HG03378 (cell line): ENCODE results near the gene RASEF.

ENCODE experiments used
- ATAC-seq: cut with Tn5 transposase; IDR thresholded peaks from one replicate; pipeline ENCODE4 v1.9.1; 2021; ENCODE audit warnings: mild to moderate bottlenecking, moderate library complexity; ENCODE audit not compliant: unreplicated experiment

RASEF gene

GRCh38 chr9:83059417-83059816, 3.5 kb downstream of the RASEF start:
- ATAC-seq: no peak

- no peak for ATAC-seq
Measured at GRCh38 chr9:83056911-83057310, 6.0 kb downstream of the RASEF start.

- no peak for ATAC-seq
Measured at GRCh38 chr9:83056174-83056573, 6.8 kb downstream of the RASEF start.

- no peak for ATAC-seq
Measured at GRCh38 chr9:83047839-83048775, 14.8 kb downstream of the RASEF start.

GRCh38 chr9:83043597-83043996, 19.3 kb downstream of the RASEF start:
- ATAC-seq: no peak

- no peak for ATAC-seq
Measured at GRCh38 chr9:83041771-83042170, 21.2 kb downstream of the RASEF start.

- no peak for ATAC-seq
Measured at GRCh38 chr9:83039303-83039702, 23.6 kb downstream of the RASEF start.

GRCh38 chr9:83036043-83036442, 26.9 kb downstream of the RASEF start:
- ATAC-seq: no peak

GRCh38 chr9:83035143-83035542, 27.8 kb downstream of the RASEF start:
- no peak for ATAC-seq

- no peak for ATAC-seq
Measured at GRCh38 chr9:83034587-83034986, 28.4 kb downstream of the RASEF start.

GRCh38 chr9:83034026-83034425, 28.9 kb downstream of the RASEF start:
- ATAC-seq: no peak

- no peak for ATAC-seq
Measured at GRCh38 chr9:83032065-83032625, 30.8 kb downstream of the RASEF start.

GRCh38 chr9:83030391-83031107, 32.4 kb downstream of the RASEF start:
- ATAC-seq: no peak

GRCh38 chr9:83029531-83030137, 33.3 kb downstream of the RASEF start:
- no peak for ATAC-seq

- no peak for ATAC-seq
Measured at GRCh38 chr9:83027153-83027891, 35.6 kb downstream of the RASEF start.

- no peak for ATAC-seq
Measured at GRCh38 chr9:83024506-83025125, 38.3 kb downstream of the RASEF start.

GRCh38 chr9:83023151-83023550, 39.8 kb downstream of the RASEF start:
- ATAC-seq: no peak

GRCh38 chr9:83020864-83021263, 42.1 kb downstream of the RASEF start:
- no peak for ATAC-seq

GRCh38 chr9:83020327-83020726, 42.6 kb downstream of the RASEF start:
- ATAC-seq: no peak

GRCh38 chr9:83019246-83019645, 43.7 kb downstream of the RASEF start:
- no peak for ATAC-seq
